NOMO-1 treated with dmso at 0.1 percent for 144 hours (cell line): ENCODE data around the gene GBA2.
A peak's percentile ranks its signal among the peaks of the same experiment; 100 is the strongest.

Experiments used
- DNase-seq: peaks from one replicate; lab custom pipeline; 2025; ENCODE audit not compliant: unreplicated experiment; lab: John Stamatoyannopoulos, UW

Gene GBA2

GRCh38 chr9:35740243-35740642 lies 8.8 kb downstream of the GBA2 start:
- DNase-seq = no peak

GRCh38 chr9:35738924-35739323 lies 10.1 kb downstream of the GBA2 start:
- no peak for DNase-seq

GRCh38 chr9:35738186-35738585 lies 10.8 kb downstream of the GBA2 start:
- DNase-seq = no peak

GRCh38 chr9:35737143-35737542 lies 11.9 kb downstream of the GBA2 start:
- DNase-seq = no peak

- DNase-seq = peak; percentile 53
Observed at GRCh38 chr9:35736201-35736633, 12.8 kb downstream of the GBA2 start.

- DNase-seq = no peak
Observed at GRCh38 chr9:35734096-35734495, 14.9 kb downstream of the GBA2 start.

- DNase-seq = peak; percentile 24
Observed at GRCh38 chr9:35732800-35733541, 16.1 kb downstream of the GBA2 start.

GRCh38 chr9:35732185-35732799 lies 16.7 kb downstream of the GBA2 start, which contains the start of the genes CREB3 and TLN1:
CREB3 (plus strand) TSS chr9:35732666; CDS start chr9:35732773, 107 bp downstream.
TLN1 (minus strand) TSS chr9:35732195; CDS start chr9:35725694, 6,501 bp downstream.
- peak; percentile 100 for DNase-seq

- DNase-seq = no peak
Observed at GRCh38 chr9:35731415-35732184, 17.4 kb downstream of the GBA2 start.

GRCh38 chr9:35730486-35730854 lies 18.6 kb downstream of the GBA2 start:
- no peak for DNase-seq

- peak; percentile 54 for DNase-seq
Observed at GRCh38 chr9:35729700-35730485, 19.1 kb downstream of the GBA2 start.

GRCh38 chr9:35729101-35729500 lies 19.9 kb downstream of the GBA2 start:
- no peak for DNase-seq

- peak; percentile 60 for DNase-seq
Observed at GRCh38 chr9:35728041-35728971, 20.7 kb downstream of the GBA2 start.

GRCh38 chr9:35727676-35728040 lies 21.4 kb downstream of the GBA2 start:
- no peak for DNase-seq

- DNase-seq = peak; percentile 54
Observed at GRCh38 chr9:35726931-35727330, 22.1 kb downstream of the GBA2 start.

- DNase-seq = no peak
Observed at GRCh38 chr9:35725362-35725761, 23.7 kb downstream of the GBA2 start.

- DNase-seq = no peak
Observed at GRCh38 chr9:35723908-35724307, 25.1 kb downstream of the GBA2 start.

- DNase-seq = no peak
Observed at GRCh38 chr9:35723426-35723825, 25.6 kb downstream of the GBA2 start.

GRCh38 chr9:35719546-35719945 lies 29.5 kb downstream of the GBA2 start:
- DNase-seq = no peak
